Astrocyte (in vitro differentiated cells and primary cell): ENCODE measurements around the gene ETV4. TPM values are rescaled to one million over a fixed set of nuclear protein-coding genes. Genes with fewer than 3 reads are reported as not detected.
A peak's percentile ranks its signal among the peaks of the same experiment; 100 is the strongest.

Source experiments
- DNase-seq: peaks from one replicate; pipeline ENCODE4 v3.0.0-alpha.2; 2010; ENCODE audit warnings: low read depth
- FAIRE-seq: peaks from 2 replicates; lab custom pipeline; 2011; peaks lifted over from hg19 to GRCh38; lab: Jason Lieb, UNC
- H2AFZ ChIP-seq: 2 replicates; pipeline ENCODE4 v1.6.0; 2012; ENCODE audit warnings: low read depth, low read length, inconsistent platforms
- H3K27ac ChIP-seq: 2 replicates; pipeline ENCODE4 v1.5.1; 2011; ENCODE audit warnings: low read depth, low read length, inconsistent platforms
- H3K27me3 ChIP-seq: 2 replicates; pipeline ENCODE4 v1.6.0; 2011; ENCODE audit warnings: low read length, inconsistent platforms; ENCODE audit not compliant: insufficient read depth
- H3K36me3 ChIP-seq: 2 replicates; pipeline ENCODE4 v1.5.1; 2011; ENCODE audit warnings: low read length, inconsistent platforms; ENCODE audit not compliant: insufficient read depth
- H3K4me1 ChIP-seq: 2 replicates; pipeline ENCODE4 v1.5.1; 2011; ENCODE audit warnings: low read length, inconsistent platforms; ENCODE audit not compliant: insufficient read depth
- H3K4me2 ChIP-seq: 2 replicates; pipeline ENCODE4 v1.6.0; 2012; ENCODE audit warnings: low read length, inconsistent platforms
- H3K4me3 ChIP-seq: 2 replicates; pipeline ENCODE4 v1.5.1; 2011; ENCODE audit warnings: low read depth, mild to moderate bottlenecking, low read length, inconsistent platforms; ENCODE audit not compliant: insufficient read depth
- H3K79me2 ChIP-seq: 2 replicates; pipeline ENCODE4 v1.6.0; 2012; ENCODE audit warnings: mild to moderate bottlenecking, low read length, inconsistent platforms; ENCODE audit not compliant: insufficient read depth
- H3K9ac ChIP-seq: 2 replicates; pipeline ENCODE4 v1.6.0; 2012; ENCODE audit warnings: mild to moderate bottlenecking, low read length, inconsistent platforms
- H3K9me3 ChIP-seq: 2 replicates; pipeline ENCODE4 v1.5.1; 2012; ENCODE audit warnings: low read depth, mild to moderate bottlenecking, low read length, inconsistent platforms; ENCODE audit not compliant: insufficient read depth
- H4K20me1 ChIP-seq: 2 replicates; pipeline ENCODE4 v1.6.0; 2012; ENCODE audit warnings: low read length, inconsistent platforms; ENCODE audit not compliant: insufficient read depth
- H3K27ac Mint-ChIP-seq: one replicate; pipeline ENCODE4 v1.8.0; 2021; ENCODE audit warnings: mild to moderate bottlenecking, mixed read lengths; ENCODE audit not compliant: unreplicated experiment
- H3K27me3 Mint-ChIP-seq: one replicate; pipeline ENCODE4 v1.8.0; 2021; ENCODE audit warnings: low read depth, mixed read lengths; ENCODE audit not compliant: unreplicated experiment
- H3K36me3 Mint-ChIP-seq: one replicate; pipeline ENCODE4 v1.8.0; 2021; ENCODE audit warnings: low read depth, mixed read lengths; ENCODE audit not compliant: unreplicated experiment
- H3K4me1 Mint-ChIP-seq: one replicate; pipeline ENCODE4 v1.8.0; 2021; ENCODE audit warnings: low read depth, mixed read lengths; ENCODE audit not compliant: unreplicated experiment
- H3K4me3 Mint-ChIP-seq: one replicate; pipeline ENCODE4 v1.8.0; 2021; ENCODE audit warnings: mild to moderate bottlenecking, moderate library complexity, mixed read lengths; ENCODE audit not compliant: unreplicated experiment
- H3K9me3 Mint-ChIP-seq: one replicate; pipeline ENCODE4 v1.8.0; 2021; ENCODE audit warnings: mild to moderate bottlenecking, mixed read lengths; ENCODE audit not compliant: unreplicated experiment
- CTCF ChIP-seq: IDR thresholded peaks from 2 replicates; pipeline ENCODE4 v1.5.1; 2011; ENCODE audit warnings: low read depth, mild to moderate bottlenecking, inconsistent platforms, low read length, moderate library complexity; ENCODE audit not compliant: insufficient read depth
- EZH2 ChIP-seq: IDR thresholded peaks from 2 replicates; pipeline ENCODE4 v1.6.1; 2012; ENCODE audit warnings: mild to moderate bottlenecking, low read length, inconsistent platforms; ENCODE audit not compliant: insufficient read depth
- total RNA-seq: library from RNA; stranded (reverse); gene quantifications from 2 replicates; pipeline ENCODE4 v1.2.1, GENCODE V29; 2021

The ETV4 gene
- total RNA-seq, 1 donor from 2014 or later: 11.4 TPM

GRCh38 chr17:43572368-43572980 lies 26.3 kb upstream of the ETV4 start:
- H3K27ac ChIP-seq: no peak overlapping the region
- TF ChIP-seq EZH2: no peak
- no peak for TF ChIP-seq CTCF
- DNase-seq (no peak), FAIRE-seq (no peak)
- H2AFZ ChIP-seq: no peak overlapping the region
- Mint-ChIP-seq H3K9me3 (no peaks in the 10 kb centered on the region), H3K27me3 (peaks cover 6% of the 10 kb centered on the region), H3K4me1 (peaks cover 20% of the 10 kb centered on the region), H3K36me3 (no peaks in the 10 kb centered on the region), H3K27ac (no peak overlapping the region), H3K4me3 (no peak overlapping the region)
- H3K9me3 ChIP-seq: no peaks in the 10 kb centered on the region
- H3K9ac ChIP-seq: no peak overlapping the region
- no peak overlapping the region for H3K4me3 ChIP-seq
- H3K79me2 ChIP-seq: no peaks in the 10 kb centered on the region
- no peak overlapping the region for H3K4me2 ChIP-seq
- no peaks in the 10 kb centered on the region for H3K36me3 ChIP-seq
- H3K27me3 ChIP-seq: no peaks in the 10 kb centered on the region
- no peaks in the 10 kb centered on the region for H4K20me1 ChIP-seq
- H3K4me1 ChIP-seq: peaks cover 10% of the 10 kb centered on the region

- H3K4me1 ChIP-seq: peaks cover 5% of the 10 kb centered on the region
Observed at GRCh38 chr17:43570518-43570928, 24.4 kb upstream of the ETV4 start.

More at GRCh38 chr17:43570518-43570928, 24.4 kb upstream of the ETV4 start:
- H3K9ac ChIP-seq: no peak overlapping the region
- DNase-seq (peak; percentile 77), FAIRE-seq (no peak)
- H2AFZ ChIP-seq: no peak overlapping the region
- no peak overlapping the region for H3K4me2 ChIP-seq
- no peak overlapping the region for H3K4me3 ChIP-seq
- no peaks in the 10 kb centered on the region for H3K36me3 ChIP-seq
- Mint-ChIP-seq H3K27me3 (peaks cover 11% of the 10 kb centered on the region), H3K4me1 (peaks cover 14% of the 10 kb centered on the region), H3K27ac (no peak overlapping the region), H3K4me3 (no peak overlapping the region), H3K9me3 (no peaks in the 10 kb centered on the region), H3K36me3 (no peaks in the 10 kb centered on the region)
- no peak for TF ChIP-seq CTCF
- no peak for TF ChIP-seq EZH2
- H3K27me3 ChIP-seq: no peaks in the 10 kb centered on the region
- no peak overlapping the region for H3K27ac ChIP-seq
- no peaks in the 10 kb centered on the region for H3K79me2 ChIP-seq
- no peaks in the 10 kb centered on the region for H4K20me1 ChIP-seq
- H3K9me3 ChIP-seq: no peaks in the 10 kb centered on the region
